Measurements from ENCODE around the gene SCART1. TPM values are rescaled to one million over a fixed set of nuclear protein-coding genes. Genes with fewer than 3 reads are reported as not detected.
"Not testable (repeated sequence)": the region's sequence is repeated elsewhere in the genome, so short reads cannot be mapped to it uniquely, and the experiment has no call there.

SCART1 gene
- total RNA-seq, 1 experiment from 2014 or later = 0.37 TPM

GRCh38 chr10:133456041-133456951, 2.6 kb downstream of the SCART1 start:
- DNase-seq (ENCODE audit: low spot score) = no peak

GRCh38 chr10:133457100-133457841, 3.5 kb downstream of the SCART1 start:
- DNase-seq (ENCODE audit: low spot score) = no peak

GRCh38 chr10:133458021-133458709, 4.4 kb downstream of the SCART1 start:
- no peak for DNase-seq (ENCODE audit: low spot score)

- no peak for DNase-seq (ENCODE audit: low spot score)
Measured at GRCh38 chr10:133458710-133459453, 5.1 kb downstream of the SCART1 start.

GRCh38 chr10:133459454-133460207, 5.9 kb downstream of the SCART1 start:
- DNase-seq (ENCODE audit: low spot score) = no peak

- DNase-seq (ENCODE audit: low spot score) = no peak
Measured at GRCh38 chr10:133460208-133460769, 6.5 kb downstream of the SCART1 start.

- DNase-seq (ENCODE audit: low spot score) = no peak
Measured at GRCh38 chr10:133461027-133461426, 7.3 kb downstream of the SCART1 start.

- no peak for DNase-seq (ENCODE audit: low spot score)
Measured at GRCh38 chr10:133461841-133462240, 8.1 kb downstream of the SCART1 start.

- no peak for DNase-seq (ENCODE audit: low spot score)
Measured at GRCh38 chr10:133462512-133463305, 9.0 kb downstream of the SCART1 start.

GRCh38 chr10:133464582-133465031, 10.9 kb downstream of the SCART1 start:
- DNase-seq (ENCODE audit: low spot score) = no peak

- DNase-seq (ENCODE audit: low spot score) = no peak
Measured at GRCh38 chr10:133465191-133465949, 11.6 kb downstream of the SCART1 start.

GRCh38 chr10:133465950-133466474, 12.3 kb downstream of the SCART1 start:
- no peak for DNase-seq (ENCODE audit: low spot score)

- DNase-seq (ENCODE audit: low spot score) = no peak
Measured at GRCh38 chr10:133466683-133467275, 13.0 kb downstream of the SCART1 start.

GRCh38 chr10:133467286-133467911, 13.7 kb downstream of the SCART1 start:
- no peak for DNase-seq (ENCODE audit: low spot score)

GRCh38 chr10:133469205-133469604, 15.5 kb downstream of the SCART1 start:
- not testable (repeated sequence) for DNase-seq (ENCODE audit: low spot score)

GRCh38 chr10:133471300-133472109, 17.8 kb downstream of the SCART1 start:
- no peak for DNase-seq (ENCODE audit: low spot score)

GRCh38 chr10:133473270-133473669, 19.5 kb downstream of the SCART1 start:
- peak; percentile 2 for DNase-seq (ENCODE audit: low spot score)
